HepG2 (cell line): ENCODE data around the gene MYCBP2. TPM values are rescaled to one million over a fixed set of nuclear protein-coding genes. Genes with fewer than 3 reads are reported as not detected.

ENCODE experiments used
- AKAP8 ChIP-seq: sonication (generic); formaldehyde crosslinking; IDR thresholded peaks from 2 replicates; pipeline ENCODE4 v1.5.1; 2020; ENCODE audit warnings: mild to moderate bottlenecking, missing genetic modification reagents
- ASH2L ChIP-seq: fragments of 300-600, 200-600 bp; sonication (generic); IDR thresholded peaks from 2 replicates; pipeline ENCODE4 v1.7.0; 2017; ENCODE audit warnings: low read depth, mild to moderate bottlenecking, moderate library complexity, mixed read lengths, low read length; ENCODE audit not compliant: insufficient read length
- CAMTA2 ChIP-seq: sonication (generic); formaldehyde crosslinking; IDR thresholded peaks from 2 replicates; pipeline ENCODE4 v1.4.0; 2020; ENCODE audit warnings: mild to moderate bottlenecking, missing genetic modification reagents, borderline replicate concordance
- HMG20A ChIP-seq: IDR thresholded peaks from 2 replicates; pipeline ENCODE4 v1.6.1; 2016; ENCODE audit warnings: borderline replicate concordance
- JUNB ChIP-seq: sonication (generic); formaldehyde crosslinking; IDR thresholded peaks from 2 replicates; pipeline ENCODE4 v1.8.0; 2022; ENCODE audit warnings: missing genetic modification reagents, mild to moderate bottlenecking, borderline replicate concordance
- PREB ChIP-seq: sonication (generic); formaldehyde crosslinking; IDR thresholded peaks from 2 replicates; pipeline ENCODE4 v1.4.0; 2020; ENCODE audit warnings: missing genetic modification reagents
- RXRB ChIP-seq: IDR thresholded peaks from 2 replicates; pipeline ENCODE4 v1.6.1; 2016; ENCODE audit warnings: borderline replicate concordance, missing genetic modification reagents, missing compliant biosample characterization
- SMAD1 ChIP-seq: sonication (generic); formaldehyde crosslinking; IDR thresholded peaks from 2 replicates; pipeline ENCODE4 v1.4.0; 2020; ENCODE audit warnings: missing genetic modification reagents, low read depth, mild to moderate bottlenecking, borderline replicate concordance
- SUZ12 ChIP-seq: fragments of 150-350 bp; IDR thresholded peaks from 2 replicates; pipeline ENCODE4 v1.6.1; 2014; ENCODE audit warnings: low read depth, low read length
- USF2 ChIP-seq, 2 experiments: sonication (generic) in 1 of 2; formaldehyde crosslinking in 1 of 2; IDR thresholded peaks; 2 replicates each; pipeline versions ENCODE4 v1.5.1 to v1.6.1; 2011 to 2020; ENCODE audit warnings: borderline replicate concordance in 1 of 2, low read depth in 1 of 2, low read length in 1 of 2, mild to moderate bottlenecking in 1 of 2, missing genetic modification reagents in 1 of 2, moderate library complexity in 1 of 2
- ZBTB49 ChIP-seq: sonication (generic); formaldehyde crosslinking; IDR thresholded peaks from 2 replicates; pipeline ENCODE4 v1.4.0; 2020; ENCODE audit warnings: missing genetic modification reagents, borderline replicate concordance
- ZC3H4 ChIP-seq: sonication (generic); formaldehyde crosslinking; IDR thresholded peaks from 2 replicates; pipeline ENCODE4 v1.4.0; 2020; ENCODE audit warnings: missing genetic modification reagents, borderline replicate concordance
- ZFP36L2 ChIP-seq: sonication (generic); formaldehyde crosslinking; IDR thresholded peaks from 2 replicates; pipeline ENCODE4 v1.4.0; 2020; ENCODE audit warnings: missing genetic modification reagents
- ZNF431 ChIP-seq: sonication (generic); formaldehyde crosslinking; IDR thresholded peaks from 2 replicates; pipeline ENCODE4 v1.9.0; 2022; ENCODE audit warnings: missing genetic modification reagents, low read depth, mild to moderate bottlenecking, borderline replicate concordance
- ZNF570 ChIP-seq: sonication (generic); formaldehyde crosslinking; IDR thresholded peaks from 2 replicates; pipeline ENCODE4 v1.4.0; 2020; ENCODE audit warnings: mild to moderate bottlenecking, missing genetic modification reagents, borderline replicate concordance
- polyA plus RNA-seq, 8 experiments: library from polyadenylated mRNA; depleted of rRNA in 3 of 8; stranded (reverse) in 7 of 8; unstranded in 1 of 8; fragments of >200 nt; fragmentation: Illumina TruSeq in 4 of 8; extraction: Trizol in 4 of 8; gene quantifications; 2 replicates each; pipeline versions ENCODE4 v1.2.1 to v1.2.3, GENCODE V29; 2011 to 2016; ENCODE audit warnings: low read depth in 4 of 8, missing spikeins in 1 of 8, mixed read lengths in 1 of 8; ENCODE audit not compliant: insufficient read depth in 1 of 8
- total RNA-seq, 5 experiments: library from RNA; depleted of rRNA; stranded (reverse); fragments of >200 nt; fragmentation: Illumina TruSeq; extraction: Trizol; gene quantifications; 2 replicates each; pipeline ENCODE4 v1.2.3, GENCODE V29; 2016; ENCODE audit warnings: low read depth in 1 of 5
- TF ChIP-seq, protein P1 (sequence below): sonication (generic); formaldehyde crosslinking; IDR thresholded peaks from 2 replicates; pipeline ENCODE4 v1.8.0; 2022; ENCODE audit warnings: missing genetic modification reagents, mild to moderate bottlenecking, inconsistent platforms, borderline replicate concordance

Gene MYCBP2
- total and polyA plus RNA-seq, 2 of the 13 experiments (the other 11 are each of a cell fraction or from before 2014, with no cell fraction given): 16.3 to 35.3 TPM

DNA sequence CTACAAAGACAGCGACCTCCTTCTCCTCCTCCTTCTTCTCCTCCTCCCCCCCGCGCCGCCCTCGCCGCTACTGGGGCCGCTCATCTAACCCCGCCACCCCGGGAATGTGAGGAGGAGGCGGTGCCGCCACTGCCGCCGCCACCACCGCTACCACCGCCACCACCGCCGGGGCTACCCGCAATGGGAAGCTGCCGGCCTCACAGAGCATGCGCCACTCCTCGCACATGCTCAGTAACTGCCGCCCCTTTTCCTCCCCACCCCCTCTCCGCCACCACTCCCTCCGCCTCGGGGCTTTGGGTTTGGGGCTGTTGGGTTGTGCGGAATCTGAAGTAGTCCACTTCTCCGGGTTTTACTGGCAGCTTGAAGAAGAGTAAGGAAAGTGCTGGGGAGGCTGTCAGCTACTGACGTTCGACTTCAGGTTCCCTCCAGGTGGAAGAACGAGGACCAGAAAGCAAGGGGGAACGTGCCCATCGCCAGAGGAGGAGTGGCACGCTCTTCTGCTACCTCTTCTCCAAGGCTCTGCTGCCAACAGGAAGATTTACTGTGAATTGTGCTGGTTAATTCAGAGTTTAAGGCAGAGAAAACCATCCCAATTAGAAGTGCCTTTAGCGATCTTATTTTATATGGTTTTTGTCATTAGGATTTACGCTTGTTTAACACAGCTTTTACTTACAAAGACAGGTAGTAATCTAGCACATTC is at the start of gene MYCBP2 (continued):
- TF ChIP-seq USF2 (IDR thresholded peaks at IDR 0.05; ENCODE audit: low read depth, low read length) (no peak), USF2 (CRISPR knock-in tag; IDR thresholded peaks at IDR 0.05; ENCODE audit: borderline replicate concordance) (no peak), ZNF431 (CRISPR knock-in tag) (peak; percentile 43; the same call in 1 of the 2 replicates), ZFP36L2 (CRISPR knock-in tag) (no peak), SUZ12 (no peak), ZC3H4 (CRISPR knock-in tag) (no peak), ZNF570 (CRISPR knock-in tag) (no peak), JUNB (CRISPR knock-in tag) (no peak), CAMTA2 (no peak), RXRB (CRISPR knock-in tag) (peak; percentile 63; the same call in 1 of the 2 replicates), PREB (CRISPR knock-in tag) (no peak), SMAD1 (CRISPR knock-in tag) (no peak; the same call in 1 of the 2 replicates), HMG20A (CRISPR knock-in tag) (peak; percentile 58; the same call in 1 of the 2 replicates), AKAP8 (no peak), ZBTB49 (CRISPR knock-in tag) (no peak), ASH2L (peak; percentile 87)
- TF ChIP-seq, protein P1, sequence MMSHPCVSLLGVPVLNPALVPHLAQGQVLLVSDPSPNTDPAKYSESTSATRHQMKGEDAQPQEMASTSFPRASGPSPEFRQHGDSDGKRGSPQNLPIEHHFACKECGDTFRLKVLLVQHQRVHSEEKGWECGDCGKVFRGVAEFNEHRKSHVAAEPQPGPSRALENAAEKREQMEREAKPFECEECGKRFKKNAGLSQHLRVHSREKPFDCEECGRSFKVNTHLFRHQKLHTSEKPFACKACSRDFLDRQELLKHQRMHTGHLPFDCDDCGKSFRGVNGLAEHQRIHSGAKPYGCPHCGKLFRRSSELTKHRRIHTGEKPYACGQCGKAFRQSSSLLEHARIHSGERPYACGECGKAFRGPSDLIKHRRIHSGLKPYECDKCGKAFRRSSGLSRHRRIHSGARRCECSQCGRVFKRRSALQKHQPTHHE (CRISPR knock-in tag): no peak
